GM21737 (cell line): ENCODE results near the gene GCHFR.

ENCODE experiments used
- ATAC-seq: cut with Tn5 transposase; IDR thresholded peaks from one replicate; pipeline ENCODE4 v1.9.1; 2021; ENCODE audit warnings: mild to moderate bottlenecking, moderate library complexity; ENCODE audit not compliant: unreplicated experiment

GCHFR gene

DNA sequence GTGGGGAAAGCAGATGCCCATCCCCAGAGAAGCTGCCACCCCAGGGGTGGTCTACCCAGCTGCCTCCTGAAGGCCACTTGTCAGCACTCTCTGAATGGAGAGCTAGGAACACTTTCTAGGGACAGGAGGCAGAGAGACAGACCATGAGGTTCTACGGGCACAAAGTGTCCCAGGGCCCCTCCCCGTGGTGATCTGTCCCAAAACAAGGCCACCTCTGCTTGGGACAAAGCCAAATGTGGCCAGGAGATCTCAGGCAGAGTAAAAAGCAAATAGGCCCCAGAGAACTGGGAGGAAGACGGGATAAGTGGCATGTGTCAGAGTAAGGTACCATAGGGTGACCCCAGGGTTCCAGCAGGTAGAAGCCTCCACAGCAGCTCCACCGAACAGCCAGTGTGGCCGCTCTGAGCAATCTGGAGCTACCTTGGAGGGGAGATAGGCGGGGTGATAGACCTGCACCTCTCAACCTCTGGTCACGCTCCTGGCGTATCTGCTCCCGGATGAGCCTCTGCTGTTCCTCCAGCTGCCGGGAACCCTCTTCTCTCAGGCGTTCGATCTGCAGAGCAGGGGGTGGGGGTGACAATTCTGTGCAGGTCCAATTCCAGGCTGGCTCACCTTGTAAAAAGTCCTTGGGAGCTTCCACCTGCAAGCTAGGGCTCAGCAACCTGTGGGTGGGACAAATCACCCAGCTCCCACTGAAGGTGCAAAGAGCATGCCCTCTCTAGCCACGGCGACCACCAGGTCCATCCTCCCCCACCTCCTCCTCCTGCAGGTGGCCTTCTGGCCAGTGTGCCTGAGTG lies 12.1 kb downstream of the GCHFR start:
- no peak for ATAC-seq

DNA sequence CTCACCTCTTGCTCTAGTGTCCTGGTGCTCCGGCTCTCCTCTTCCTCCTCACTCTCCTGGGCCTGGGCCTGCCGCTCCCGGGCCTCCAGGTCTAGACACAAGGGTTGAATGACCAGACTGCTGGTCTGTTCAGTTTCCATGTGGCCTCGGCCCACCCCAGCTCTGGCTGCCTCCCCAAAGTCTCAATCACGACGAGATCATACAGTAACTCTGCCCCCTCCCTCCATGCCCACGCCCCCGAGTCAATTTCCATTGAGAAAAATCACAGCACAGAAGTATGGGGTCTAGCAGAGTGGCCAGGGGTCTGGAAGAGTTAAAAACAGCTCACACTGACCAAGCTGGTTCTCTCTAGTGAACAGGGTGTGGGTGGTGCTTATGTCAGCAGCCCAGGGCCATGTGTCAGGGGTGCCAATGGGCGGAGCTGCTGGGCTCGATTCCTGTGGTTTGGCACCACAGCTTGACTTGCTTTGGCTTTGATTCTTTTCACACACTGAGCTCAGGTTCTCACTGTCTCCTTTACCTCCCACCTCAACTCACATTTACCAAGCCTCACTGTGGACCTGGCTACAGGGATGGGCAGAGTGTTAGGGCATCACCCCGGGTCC lies 12.8 kb downstream of the GCHFR start:
- no peak for ATAC-seq

DNA sequence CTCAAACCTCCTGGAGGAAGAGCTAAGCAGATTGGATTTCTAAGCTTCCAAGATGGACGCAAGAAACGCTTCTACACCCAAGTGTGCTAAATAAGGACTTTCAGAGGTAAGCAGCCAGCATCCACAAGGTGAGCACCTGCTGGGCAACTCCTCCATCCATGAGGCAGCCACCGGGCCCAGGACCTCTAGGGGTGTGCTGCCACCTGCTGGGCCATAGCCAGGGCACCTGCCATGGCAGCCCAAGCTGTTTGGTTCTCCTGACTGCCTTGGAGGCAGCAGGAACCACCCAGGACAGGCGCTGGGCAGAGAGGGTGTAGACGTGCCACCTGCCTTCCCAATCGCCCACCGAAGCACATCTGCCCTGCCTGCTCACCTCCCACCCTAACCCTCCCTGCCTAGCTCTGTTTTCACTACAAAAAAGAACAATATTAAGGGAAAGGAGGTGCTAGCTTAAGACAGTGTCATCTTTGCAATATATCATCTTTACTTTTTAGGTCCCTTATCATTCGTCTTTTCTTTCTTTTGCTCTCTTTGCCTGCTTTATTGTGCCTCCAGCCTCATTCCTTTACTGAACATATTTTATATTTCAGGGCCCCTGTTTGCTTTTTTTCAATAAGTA lies 18.9 kb downstream of the GCHFR start:
- ATAC-seq = peak; percentile 71

DNA sequence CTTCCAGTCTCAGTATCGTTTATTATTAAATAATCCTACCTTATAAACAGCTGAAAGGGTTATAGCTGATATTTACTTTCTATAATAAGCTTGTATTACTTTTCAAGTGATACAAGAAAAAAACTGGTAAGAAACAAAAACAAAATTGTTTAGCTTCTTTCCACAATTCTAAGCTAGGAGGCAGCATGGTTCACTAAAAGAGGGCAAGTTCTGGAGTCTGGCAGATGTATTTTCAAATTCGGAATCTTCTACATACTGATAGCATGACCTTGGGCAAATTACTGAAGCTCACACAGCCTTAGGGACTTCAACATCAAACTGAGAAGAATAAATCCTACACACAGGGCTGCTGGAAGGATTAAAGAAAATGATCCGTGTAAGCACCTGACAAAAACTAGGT lies 21.3 kb downstream of the GCHFR start:
- ATAC-seq = no peak

DNA sequence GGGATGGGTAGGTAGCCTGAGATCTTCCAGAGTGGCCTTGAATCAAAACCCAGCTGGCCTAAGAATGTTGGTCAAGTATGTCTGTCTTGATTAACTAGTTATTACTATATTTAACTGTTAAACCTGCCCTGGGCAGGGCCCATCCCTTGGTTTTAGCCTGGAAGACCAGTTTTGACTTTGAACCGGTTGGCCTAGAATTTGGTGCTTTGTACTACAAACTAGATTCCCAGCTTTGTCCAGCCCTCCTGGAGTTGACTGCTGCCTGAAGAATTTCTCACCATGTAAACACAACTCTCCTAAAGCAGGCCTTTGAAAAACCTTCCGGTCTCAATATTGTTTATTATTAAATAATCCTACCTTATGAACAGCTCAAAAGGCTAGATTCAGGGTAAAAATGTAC lies 21.9 kb downstream of the GCHFR start:
- no peak for ATAC-seq

DNA sequence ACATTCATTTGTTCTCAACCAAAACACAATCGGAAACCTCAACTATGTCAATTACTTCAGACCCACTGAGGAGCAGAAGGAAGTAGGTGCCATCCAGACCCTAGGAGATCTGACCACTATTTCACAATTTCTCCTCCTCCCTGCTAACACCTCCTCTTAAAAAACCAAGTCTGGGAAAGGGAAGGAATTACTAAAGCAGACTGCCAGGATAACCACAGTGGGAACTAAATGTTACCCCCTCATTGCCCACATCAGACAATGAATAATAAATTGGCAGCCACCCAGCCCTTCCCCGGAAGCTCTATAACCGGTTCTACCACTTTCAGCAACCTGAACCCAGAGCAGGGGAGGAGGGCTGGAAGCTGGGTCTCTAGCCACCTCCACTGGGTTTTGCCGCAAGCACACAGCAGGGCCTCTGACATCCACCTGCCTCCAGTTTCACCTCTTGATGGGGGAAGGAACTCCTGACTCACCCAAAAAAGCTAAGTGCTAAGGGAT lies 23.5 kb downstream of the GCHFR start:
- no peak for ATAC-seq

DNA sequence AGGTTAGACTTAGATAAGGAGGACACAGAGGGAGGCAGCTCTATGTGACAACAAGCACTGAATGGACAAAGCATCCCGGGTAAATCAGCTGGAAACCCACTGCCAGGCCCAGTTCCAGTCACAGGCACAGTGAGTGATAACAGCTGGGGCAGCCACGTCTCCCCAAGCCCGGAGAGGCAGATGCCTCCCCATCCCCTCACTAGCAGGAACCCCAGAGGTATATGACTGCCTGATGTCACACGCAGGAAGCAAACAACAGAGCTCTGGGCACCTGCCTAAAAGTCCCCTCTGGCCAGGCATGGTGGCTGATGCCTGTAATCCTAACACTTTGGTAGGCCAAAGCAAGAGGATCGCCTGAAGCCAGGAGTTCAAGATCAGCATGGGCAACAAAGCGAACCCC lies 24.1 kb downstream of the GCHFR start:
- no peak for ATAC-seq

DNA sequence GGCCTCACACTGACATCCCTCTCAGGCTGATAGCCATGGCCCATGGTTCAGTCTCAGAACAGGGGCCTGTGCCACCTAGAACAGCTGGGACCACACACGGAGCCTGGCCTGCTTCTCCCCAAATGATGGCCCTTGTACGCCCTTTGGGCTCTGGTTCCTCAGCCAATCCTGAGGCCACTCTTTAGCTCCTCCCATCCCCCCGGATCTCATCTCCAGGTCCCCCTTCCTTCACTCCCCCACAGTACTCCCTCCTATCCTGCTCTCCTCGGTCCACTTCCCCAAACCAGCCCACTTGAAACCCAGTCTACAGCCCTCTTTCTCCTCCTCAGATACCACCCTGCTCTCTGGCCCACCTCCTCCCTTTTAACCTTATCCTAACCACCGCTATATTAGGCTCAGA lies 25.3 kb downstream of the GCHFR start:
- no peak for ATAC-seq

DNA sequence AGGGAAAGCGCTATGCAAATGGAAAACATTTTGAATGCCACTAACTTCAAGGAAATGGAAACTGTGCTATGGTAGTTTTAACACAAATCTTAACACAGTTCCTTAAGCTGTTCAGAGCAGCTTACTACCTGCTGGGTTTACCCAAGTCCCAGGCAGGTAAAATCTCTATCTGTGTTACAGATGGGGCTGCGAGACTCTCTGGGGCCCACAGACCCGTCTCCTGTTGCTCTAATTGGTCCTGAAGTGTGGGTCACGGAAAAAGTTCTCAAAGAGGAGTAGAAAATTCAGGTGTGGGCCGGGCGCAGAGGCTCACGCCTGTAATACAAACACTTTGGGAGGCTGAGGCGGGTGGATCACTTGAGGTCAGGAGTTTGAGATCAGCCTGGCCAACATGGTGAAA lies 26.1 kb downstream of the GCHFR start:
- ATAC-seq = no peak

DNA sequence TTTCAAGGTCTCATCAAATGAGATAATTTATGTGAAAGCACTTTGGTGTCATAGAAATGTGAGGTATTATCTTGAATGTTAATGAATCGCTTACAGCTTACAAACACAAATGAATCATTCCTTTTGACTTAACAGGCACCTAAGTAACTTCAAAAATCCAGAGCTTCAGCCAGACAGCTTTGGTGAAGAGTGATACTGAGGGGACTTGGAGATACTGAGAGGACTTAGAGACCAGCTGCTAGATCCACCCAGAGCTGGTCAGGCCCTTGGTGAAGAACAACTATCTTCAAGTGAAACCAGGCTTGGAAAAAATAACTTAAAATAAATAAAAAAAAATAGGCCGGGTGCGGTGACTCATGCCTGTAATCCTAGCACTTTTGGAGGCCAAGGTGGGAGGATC lies 26.9 kb downstream of the GCHFR start:
- ATAC-seq = no peak

DNA sequence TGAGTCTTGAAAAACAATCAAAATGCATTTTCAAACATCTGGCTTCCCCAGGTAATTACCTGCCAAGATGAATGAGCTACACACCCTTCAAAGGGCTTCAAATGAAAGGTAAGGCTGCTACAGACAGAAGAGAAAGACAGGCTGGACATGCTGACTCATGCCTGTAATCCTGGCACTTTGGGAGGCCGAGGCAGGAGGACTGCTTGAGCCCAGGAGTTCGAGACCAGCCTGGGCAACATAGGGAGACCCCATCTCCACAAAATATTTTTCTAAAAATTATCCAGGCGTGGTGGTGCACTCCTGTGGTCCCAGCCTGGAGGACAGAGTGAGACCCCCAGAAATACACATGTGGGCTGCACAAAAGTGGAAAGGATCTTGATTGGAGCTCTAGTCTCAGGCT lies 28.5 kb downstream of the GCHFR start:
- no peak for ATAC-seq

DNA sequence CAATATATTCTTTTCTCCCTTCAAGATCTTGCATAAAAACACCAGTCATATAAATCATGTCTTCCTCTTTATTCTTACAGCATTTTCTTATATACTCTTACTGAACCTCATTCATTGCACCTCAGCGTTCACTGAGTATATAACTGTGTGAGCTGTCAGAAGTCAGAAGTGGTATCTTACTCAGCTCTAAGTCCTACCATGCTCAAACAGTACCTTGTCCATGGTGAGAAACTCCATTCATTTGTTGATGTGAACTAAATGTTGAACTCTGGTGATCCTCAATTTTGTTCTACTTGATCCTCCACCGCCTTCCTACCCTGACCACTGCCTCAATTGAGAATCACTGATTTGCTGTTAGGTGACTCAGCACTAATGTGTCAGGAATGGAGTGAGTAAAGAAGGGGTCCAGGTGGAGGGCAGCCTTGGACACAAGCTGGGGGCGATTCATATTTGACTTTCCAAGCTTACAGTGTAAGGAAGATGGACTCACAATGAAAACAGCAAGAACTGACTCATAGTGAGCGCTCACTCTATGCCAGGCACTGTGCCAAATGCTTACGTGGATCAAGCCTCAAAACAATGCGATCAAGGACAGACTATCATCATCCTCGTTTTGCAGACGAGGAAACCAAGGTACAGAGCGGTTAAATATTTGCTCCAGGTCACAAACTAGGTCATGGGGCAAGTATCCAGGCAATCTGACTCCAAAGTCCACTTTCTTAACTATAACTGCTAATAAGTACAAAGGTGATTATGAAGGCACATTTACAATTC lies 29.5 kb downstream of the GCHFR start:
- ATAC-seq = no peak

DNA sequence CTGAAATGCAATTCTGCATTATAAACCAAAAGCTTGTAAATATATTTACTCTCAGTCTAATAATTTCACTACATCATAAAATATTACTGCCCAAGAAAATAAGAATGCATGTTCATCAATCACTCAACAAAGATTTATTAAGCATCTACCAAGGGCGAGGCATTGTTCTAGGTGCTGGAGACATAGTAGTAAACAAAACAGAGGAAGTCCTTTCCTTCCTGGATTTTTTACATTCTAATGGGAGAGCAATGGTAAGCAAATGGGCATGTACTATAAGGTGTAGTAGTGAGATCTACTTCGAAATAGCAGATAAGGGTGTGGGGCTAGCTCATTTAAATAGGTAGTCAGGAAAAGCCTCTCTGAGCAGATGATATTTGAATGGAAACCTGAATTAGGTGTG lies 32.2 kb downstream of the GCHFR start:
- no peak for ATAC-seq

DNA sequence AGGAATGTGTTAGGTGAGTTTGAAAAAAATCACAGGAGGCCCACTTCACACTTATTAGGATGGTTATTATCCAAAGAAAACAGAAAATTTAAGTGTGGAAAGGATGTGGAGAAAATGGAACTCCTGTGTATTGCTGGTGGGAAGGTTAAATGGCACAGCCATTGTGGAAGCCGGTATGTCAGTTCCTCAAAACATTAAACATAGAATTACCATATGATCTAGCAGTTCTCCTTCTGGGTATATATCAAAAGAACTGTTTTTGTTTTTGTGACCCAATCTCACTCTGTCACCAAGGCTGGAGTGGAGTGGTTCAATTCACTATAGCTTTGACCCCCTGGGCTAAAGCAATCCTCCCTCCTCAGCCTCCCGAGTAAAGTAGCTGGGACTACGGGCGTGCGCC lies 32.6 kb downstream of the GCHFR start:
- ATAC-seq = no peak

DNA sequence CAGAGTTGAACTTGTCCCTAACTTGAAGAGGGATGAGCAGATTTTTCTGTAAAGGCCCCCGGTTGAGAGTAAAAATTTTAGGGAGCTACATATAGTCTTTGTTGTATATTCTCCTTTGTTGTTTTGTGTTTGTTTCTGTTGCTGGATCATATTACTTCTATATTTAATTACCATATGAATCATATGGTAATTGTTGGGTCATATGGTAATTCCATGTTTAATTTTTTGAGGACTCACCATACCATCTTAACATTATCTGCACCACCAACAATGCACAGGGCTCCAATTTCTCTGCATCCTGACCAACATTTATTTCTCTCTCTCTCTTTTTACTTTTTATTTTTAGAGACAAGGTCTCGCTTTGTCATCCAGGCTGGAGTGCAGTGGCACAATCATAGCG lies 35.7 kb downstream of the GCHFR start:
- no peak for ATAC-seq

DNA sequence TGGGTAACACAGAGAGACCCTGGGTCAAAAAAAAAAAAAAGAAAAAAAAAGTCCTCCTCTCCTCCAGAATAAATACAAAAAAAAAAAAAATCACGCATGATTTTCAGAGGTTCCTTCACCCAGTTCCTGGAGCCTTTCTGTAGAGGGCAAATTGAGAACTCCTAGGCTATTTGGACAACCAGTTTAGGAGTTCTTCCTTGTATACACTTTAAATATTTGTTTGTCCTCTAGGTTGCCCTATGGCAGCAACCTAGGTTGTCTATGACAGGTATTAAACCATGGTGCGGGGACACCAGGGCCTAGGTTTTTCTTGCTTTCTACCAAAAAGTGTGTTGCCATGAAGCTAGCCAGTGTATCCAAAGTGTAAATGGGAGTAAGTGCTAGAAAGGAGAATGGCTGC lies 39.2 kb downstream of the GCHFR start:
- ATAC-seq = no peak

DNA sequence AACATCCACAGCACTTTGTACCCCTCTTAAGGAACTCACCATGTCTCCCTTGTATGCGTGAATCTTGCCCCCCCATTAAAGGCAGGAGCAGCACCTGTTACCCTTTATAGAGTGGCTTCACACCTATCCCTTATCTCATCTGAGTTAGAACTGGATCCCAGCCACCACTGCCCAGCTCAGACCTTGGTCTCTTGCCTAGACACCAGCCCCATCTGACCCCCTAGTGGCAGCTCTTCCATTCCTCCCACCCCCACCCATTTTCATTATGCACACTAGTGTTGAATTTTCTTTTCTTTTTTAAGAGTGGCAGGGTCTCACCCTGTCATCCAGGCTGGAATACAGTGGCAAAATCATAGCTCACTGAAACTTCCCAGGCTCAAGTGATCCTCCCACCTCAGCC lies 39.8 kb downstream of the GCHFR start:
- ATAC-seq = no peak

DNA sequence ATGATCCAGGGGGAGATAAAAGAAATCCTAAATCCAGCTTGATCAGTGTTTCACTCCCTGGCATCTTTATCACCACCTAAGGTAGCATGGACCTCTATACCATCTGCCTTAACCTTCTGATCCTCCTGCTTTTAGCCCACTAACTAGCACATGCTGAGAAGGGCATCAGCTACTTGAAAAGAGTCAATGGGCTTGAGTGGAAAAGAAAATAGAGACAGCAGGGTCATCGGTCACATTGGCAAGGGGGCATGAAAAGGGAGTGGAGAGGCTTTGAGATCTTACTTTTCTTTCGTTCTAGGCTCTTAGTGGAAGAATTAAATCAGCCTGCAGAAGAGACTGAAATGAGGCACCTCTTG lies 42.8 kb downstream of the GCHFR start:
- no peak for ATAC-seq

DNA sequence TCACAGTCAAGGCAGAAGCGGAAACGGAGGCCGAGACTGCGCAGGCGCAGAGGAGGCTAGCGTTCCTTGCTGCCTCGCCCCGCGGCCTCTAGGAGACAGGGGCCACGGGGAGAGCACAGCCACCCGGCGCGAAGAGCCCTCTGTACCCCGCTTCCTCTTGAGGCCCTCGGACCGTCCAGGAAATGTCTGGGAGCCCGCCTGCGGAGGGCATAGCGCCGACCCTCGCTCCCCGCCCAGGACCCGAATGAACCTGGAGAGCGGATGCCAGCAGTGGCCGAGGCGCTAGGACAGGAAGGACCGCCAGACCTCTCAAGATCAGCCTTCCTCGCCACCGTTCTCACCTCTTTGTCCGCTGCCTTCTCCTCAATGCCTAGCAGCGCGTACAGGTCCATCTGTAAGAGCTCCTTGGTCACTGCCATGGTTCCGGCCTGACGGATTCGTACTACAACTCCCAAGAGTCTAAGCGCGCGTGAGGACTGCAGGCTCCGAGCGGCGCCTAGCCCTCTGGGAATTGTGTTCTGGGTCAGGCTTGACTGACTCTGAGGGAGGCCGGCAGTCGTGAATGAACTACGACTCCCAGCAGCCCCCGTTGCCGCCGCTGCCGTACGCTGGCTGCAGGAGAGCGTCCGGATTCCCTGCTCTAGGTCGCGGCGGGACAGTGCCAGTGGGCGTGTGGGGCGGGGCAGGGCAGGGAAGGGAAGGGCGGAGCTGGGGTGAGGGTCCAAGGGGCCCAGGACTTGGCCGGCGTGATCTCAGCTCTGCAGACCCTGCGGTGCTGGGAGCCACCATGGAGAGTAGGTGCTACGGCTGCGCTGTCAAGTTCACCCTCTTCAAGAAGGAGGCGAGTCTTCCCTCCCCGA lies 43.4 kb downstream of the GCHFR start, which contains the start of the genes DNAJC17 and ZFYVE19:
TSS of gene DNAJC17 (minus strand) at position 446 of the 860 bp plus-strand sequence. CDS start at position 419, 27 bp downstream.
TSS of gene ZFYVE19 (plus strand) at position 62 of the 860 bp plus-strand sequence. CDS start at position 563, 501 bp downstream.
- ATAC-seq = peak; percentile 94

DNA sequence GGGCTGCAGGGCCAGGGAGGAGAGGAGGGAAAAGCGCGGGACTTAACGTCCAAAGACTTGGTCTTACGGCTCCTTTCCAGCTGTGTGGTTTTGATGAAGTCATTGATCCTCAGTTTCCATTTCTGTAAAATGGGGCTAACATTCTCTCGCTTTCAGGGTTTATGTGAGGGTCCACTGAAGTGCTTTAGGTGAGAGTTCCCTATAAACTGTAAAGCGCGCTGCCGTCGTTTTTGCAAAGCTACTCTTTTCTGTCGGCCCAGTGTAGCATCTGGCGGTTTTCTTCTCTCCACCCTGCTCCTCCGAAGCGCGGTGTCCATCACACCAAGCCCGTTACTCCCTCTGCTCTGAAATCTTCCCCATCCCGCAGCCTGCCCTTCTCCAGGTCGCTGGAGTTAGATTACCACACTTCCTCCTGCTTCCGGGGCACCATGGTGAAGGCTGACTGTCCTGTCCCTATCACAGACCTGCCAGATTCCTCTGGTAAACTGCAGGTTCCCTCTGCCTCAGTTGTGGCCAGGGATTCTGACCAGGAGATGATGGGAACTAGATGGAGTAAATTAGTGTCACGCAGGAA lies 44.1 kb downstream of the GCHFR start:
- ATAC-seq = no peak
